Ovary (tissue), 9 donors: ENCODE data around the gene ZNF768. TPM values are rescaled to one million over a fixed set of nuclear protein-coding genes. Genes with fewer than 3 reads are reported as not detected.

Experiments
- DNase-seq, 5 donors: peaks; one replicate each; pipeline ENCODE4 v3.0.0-alpha.2; 2019 to 2020
- H3K27ac ChIP-seq, 2 donors: fragments of 200-600 bp; one replicate each; pipeline versions ENCODE4 v1.5.1 to v1.8.0; 2019 to 2022
- H3K27me3 ChIP-seq: fragments of 200-600 bp; one replicate; pipeline ENCODE4 v1.8.0; 2022
- H3K36me3 ChIP-seq: fragments of 200-600 bp; sonication (generic); one replicate; pipeline ENCODE4 v1.5.1; 2019
- H3K4me1 ChIP-seq: one replicate; pipeline ENCODE4 v1.8.1; 2013; ENCODE audit warnings: mild to moderate bottlenecking, moderate library complexity; ENCODE audit not compliant: insufficient read depth
- H3K4me3 ChIP-seq: fragments of 200-600 bp; sonication (generic); one replicate; pipeline ENCODE4 v1.5.1; 2017
- H3K9me3 ChIP-seq, 2 donors: fragments of 200-600 bp in 1 of 2; sonication (generic) in 1 of 2; one replicate each; pipeline versions ENCODE4 v1.5.1 to v1.8.1; 2013 to 2019; ENCODE audit warnings: mild to moderate bottlenecking in 1 of 2, moderate library complexity in 1 of 2
- EP300 ChIP-seq: sonication (generic); formaldehyde crosslinking; IDR thresholded peaks from one replicate; pipeline ENCODE4 v1.6.1; 2017; ENCODE audit warnings: antibody characterized with exemption
- POLR2A ChIP-seq: fragments of 450-650 bp; IDR thresholded peaks from one replicate; pipeline ENCODE4 v1.6.1; 2017; ENCODE audit warnings: antibody characterized with exemption, mild to moderate bottlenecking, moderate library complexity
- WGBS, 3 donors: extraction: QIAGEN DNeasy Blood & Tissue Kit in 1 of 3; methylation state at CpG; one replicate each; pipeline versions ENCODE4 v1.1.5 to v1.1.7; 2013 to 2017; 5-methylcytosine and 5-hydroxymethylcytosine counted together
- intact Hi-C, 4 donors: fragments of 100-400 bp; cut with DNase I; formaldehyde crosslinking; loops; one replicate each; pipeline versions ENCODE4 v1.11.0 to v1.15.1; 2022 to 2023
- microRNA-seq, 3 donors: library from miRNA; unstranded; fragments of <30 nt; microRNA quantifications; one replicate each; pipeline versions ENCODE4 to v1.2.0, GENCODE V29; 2019 to 2020
- polyA plus RNA-seq, 2 donors: library from polyadenylated mRNA; stranded (reverse); fragments of 200-250 nt in 1 of 2; fragments of 350-450 nt in 1 of 2; fragmentation: Illumina TruSeq in 1 of 2; extraction: RNeasy Lipid Tissue Mini Kit (QIAGEN cat#74804) in 1 of 2; gene quantifications; one replicate each; pipeline ENCODE4 v1.2.3, GENCODE V29; 2013 to 2014
- small RNA-seq: library from RNA; depleted of rRNA; stranded (forward); fragments of <200 nt; gene quantifications from one replicate; pipeline ENCODE3, GENCODE V24; 2016
- total RNA-seq, 7 donors: library from RNA; depleted of rRNA in 2 of 7; stranded (reverse); fragments of >200 nt in 2 of 7; fragmentation: NEBNext Ultra II Directional in 3 of 7; extraction: Animal tissue kit (Norgen Biotek cat#: 25700) in 3 of 7; gene quantifications; one replicate each; pipeline versions ENCODE4 v1.1.0 to v1.2.4, GENCODE V29; 2016 to 2023
- TF ChIP-seq, protein P1 (sequence below), 3 donors: fragments of 450-650 bp in 2 of 3; fragments of 200-600 bp in 1 of 3; IDR thresholded peaks; one replicate each; pipeline versions ENCODE4 v1.5.1 to v1.8.0; 2016 to 2022; ENCODE audit warnings: antibody characterized with exemption in 3 of 3, mild to moderate bottlenecking in 1 of 3
- donor health status: DM: no; HTN: no; CAD: no; lungs with moderate emphysema.
- donor health status: DM: no; HTN: no; CAD: no.
- donor health status: Bipolar disorder and iron deficiency.
- donor health status: DM: yes; HTN: yes; CAD: no.
- donor health status: DM: no; HTN: no; CAD: no.
- donor health status: DM: yes; HTN: yes; CAD: no.

ZNF768 gene
- total and polyA plus RNA-seq, 9 donors = 12.4 to 43.2 (median 38.6) TPM

DNA sequence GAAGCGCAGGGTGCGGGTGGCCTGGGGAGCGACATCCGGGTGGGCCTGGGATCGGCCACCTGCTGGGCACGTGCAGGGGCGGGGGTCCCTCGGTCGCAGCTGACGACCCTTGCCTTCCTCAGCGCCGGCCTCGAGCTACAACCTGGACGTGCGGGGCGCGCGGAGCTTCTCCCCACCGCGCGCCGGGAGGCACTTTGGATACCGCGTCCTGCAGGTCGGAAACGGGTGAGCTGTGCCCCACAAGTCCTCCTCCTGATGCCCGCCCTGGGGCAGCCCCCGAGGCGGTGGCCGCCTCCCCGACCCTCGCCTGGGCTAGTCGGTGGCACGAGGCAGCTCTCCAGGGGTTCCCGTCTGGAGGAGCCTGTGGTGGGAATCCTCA is 52.3 kb downstream of the ZNF768 start:
- no peak overlapping the region for H3K4me3 ChIP-seq
- intact Hi-C loops = no loop called here
- H3K27me3 ChIP-seq = no peaks in the 10 kb centered on the region
- H3K27ac ChIP-seq = no peak overlapping the region
- H3K9me3 ChIP-seq = no peaks in the 10 kb centered on the region
- no peaks in the 10 kb centered on the region for H3K4me1 ChIP-seq
- no peaks in the 10 kb centered on the region for H3K36me3 ChIP-seq
- no peak for TF ChIP-seq EP300
- TF ChIP-seq, protein P1, sequence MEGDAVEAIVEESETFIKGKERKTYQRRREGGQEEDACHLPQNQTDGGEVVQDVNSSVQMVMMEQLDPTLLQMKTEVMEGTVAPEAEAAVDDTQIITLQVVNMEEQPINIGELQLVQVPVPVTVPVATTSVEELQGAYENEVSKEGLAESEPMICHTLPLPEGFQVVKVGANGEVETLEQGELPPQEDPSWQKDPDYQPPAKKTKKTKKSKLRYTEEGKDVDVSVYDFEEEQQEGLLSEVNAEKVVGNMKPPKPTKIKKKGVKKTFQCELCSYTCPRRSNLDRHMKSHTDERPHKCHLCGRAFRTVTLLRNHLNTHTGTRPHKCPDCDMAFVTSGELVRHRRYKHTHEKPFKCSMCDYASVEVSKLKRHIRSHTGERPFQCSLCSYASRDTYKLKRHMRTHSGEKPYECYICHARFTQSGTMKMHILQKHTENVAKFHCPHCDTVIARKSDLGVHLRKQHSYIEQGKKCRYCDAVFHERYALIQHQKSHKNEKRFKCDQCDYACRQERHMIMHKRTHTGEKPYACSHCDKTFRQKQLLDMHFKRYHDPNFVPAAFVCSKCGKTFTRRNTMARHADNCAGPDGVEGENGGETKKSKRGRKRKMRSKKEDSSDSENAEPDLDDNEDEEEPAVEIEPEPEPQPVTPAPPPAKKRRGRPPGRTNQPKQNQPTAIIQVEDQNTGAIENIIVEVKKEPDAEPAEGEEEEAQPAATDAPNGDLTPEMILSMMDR (IDR thresholded peaks at IDR 0.05) = no peak
- no peak for TF ChIP-seq POLR2A
- no peak for DNase-seq
- WGBS, 3 donors = 11 to 19% (median 19%) methylated on average over 23 to 35 of the region's 35 CpGs

Small RNA genes lying within 50 kb of the gene (microRNA-seq; reads per million reads assigned to microRNA genes)
- 0 to 0.38 (median 0) reads per million in 3 donors for gene MIR4518

Small RNA genes lying within 50 kb of the gene (small RNA-seq; reads per million reads assigned to genes)
- gene MIR4518 (not detected), gene RNU7-61P (not detected)

Other genes starting within 250 kb of the ZNF768 start
- 10 to 100 TPM; 29.2 to 68.3 (median 64.7) TPM for gene CD2BP2, start 171.3 kb downstream of the ZNF768 start, total RNA-seq
- 10 to 100 TPM; 44.1 to 81.7 TPM for gene CD2BP2, start 171.3 kb downstream of the ZNF768 start, polyA plus RNA-seq
- 10 to 100 TPM; 18.4 to 46.9 (median 38.0) TPM for gene TBC1D10B, start 156.1 kb downstream of the ZNF768 start, total RNA-seq
- 10 to 100 TPM; 24.7 to 29.7 TPM for gene TBC1D10B, start 156.1 kb downstream of the ZNF768 start, polyA plus RNA-seq
- 1 to 10 TPM in 2 of 7 donors, not detected in 5; 1.0 to 1.3 TPM for gene MYL11, start 151.8 kb downstream of the ZNF768 start, total RNA-seq
- 1 to 10 TPM in 1 of 2 donors, under 1 TPM in 1; 0.38 to 1.4 TPM for gene MYL11, start 151.8 kb downstream of the ZNF768 start, polyA plus RNA-seq
- gene SEPTIN1, start 144.0 kb downstream of the ZNF768 start, total RNA-seq = 1 to 10 TPM in 6 of 7 donors, under 1 TPM in 1; 0.46 to 8.2 (median 4.4) TPM
- gene SEPTIN1, start 144.0 kb downstream of the ZNF768 start, polyA plus RNA-seq = 1 to 10 TPM; 1.9 to 3.2 TPM
- 1 to 10 TPM; 6.2 to 9.8 (median 6.7) TPM for gene ZNF48, start 131.1 kb downstream of the ZNF768 start, total RNA-seq
- gene ZNF48, start 131.1 kb downstream of the ZNF768 start, polyA plus RNA-seq = 1 to 10 TPM; 2.7 to 4.8 TPM
- gene ZNF771, start 119.0 kb downstream of the ZNF768 start, total RNA-seq = 10 to 100 TPM; 12.4 to 33.3 (median 18.7) TPM
- 10 to 100 TPM in 1 of 2 donors, 1 to 10 TPM in 1; 4.1 to 12.8 TPM for gene ZNF771, start 119.0 kb downstream of the ZNF768 start, polyA plus RNA-seq
- 10 to 100 TPM; 13.2 to 34.4 (median 22.9) TPM for gene DCTPP1, start 96.5 kb downstream of the ZNF768 start, total RNA-seq
- gene DCTPP1, start 96.5 kb downstream of the ZNF768 start, polyA plus RNA-seq = 10 to 100 TPM; 16.3 to 20.3 TPM
- 10 to 100 TPM; 13.1 to 38.9 (median 25.6) TPM for gene SEPHS2, start 80.7 kb downstream of the ZNF768 start, total RNA-seq
- gene SEPHS2, start 80.7 kb downstream of the ZNF768 start, polyA plus RNA-seq = 10 to 100 TPM; 19.3 to 37.1 TPM
- gene ITGAL, start 53.8 kb downstream of the ZNF768 start, total RNA-seq = 1 to 10 TPM in 6 of 7 donors, under 1 TPM in 1; 0.95 to 2.9 (median 2.0) TPM
- 10 to 100 TPM in 1 of 2 donors, under 1 TPM in 1; 0.90 to 13.1 TPM for gene ITGAL, start 53.8 kb downstream of the ZNF768 start, polyA plus RNA-seq
- gene ZNF747, start 8.3 kb upstream of the ZNF768 start, total RNA-seq = 10 to 100 TPM; 11.9 to 19.2 (median 12.9) TPM
- 10 to 100 TPM in 1 of 2 donors, 1 to 10 TPM in 1; 8.4 to 11.4 TPM for gene ZNF747, start 8.3 kb upstream of the ZNF768 start, polyA plus RNA-seq
- gene ZNF764, start 31.8 kb upstream of the ZNF768 start, total RNA-seq = 10 to 100 TPM in 5 of 7 donors, 1 to 10 TPM in 2; 6.8 to 14.5 (median 13.2) TPM
- 1 to 10 TPM; 4.3 to 9.6 TPM for gene ZNF764, start 31.8 kb upstream of the ZNF768 start, polyA plus RNA-seq
- gene ZNF688, start 45.1 kb upstream of the ZNF768 start, total RNA-seq = 10 to 100 TPM; 10.4 to 31.2 (median 15.4) TPM
- 10 to 100 TPM; 10.3 to 16.1 TPM for gene ZNF688, start 45.1 kb upstream of the ZNF768 start, polyA plus RNA-seq
- 10 to 100 TPM in 5 of 7 donors, 1 to 10 TPM in 2; 7.0 to 29.4 (median 22.2) TPM for gene ZNF785, start 59.1 kb upstream of the ZNF768 start, total RNA-seq
- gene ZNF785, start 59.1 kb upstream of the ZNF768 start, polyA plus RNA-seq = 10 to 100 TPM; 11.7 to 14.8 TPM
- 10 to 100 TPM in 5 of 7 donors, 1 to 10 TPM in 2; 6.2 to 13.2 (median 11.6) TPM for gene ZNF689, start 83.8 kb upstream of the ZNF768 start, total RNA-seq
- gene ZNF689, start 83.8 kb upstream of the ZNF768 start, polyA plus RNA-seq = 1 to 10 TPM; 6.9 to 8.8 TPM
- gene PRR14, start 124.4 kb upstream of the ZNF768 start, total RNA-seq = 10 to 100 TPM; 20.6 to 76.2 (median 50.3) TPM
- 10 to 100 TPM; 37.1 to 52.4 TPM for gene PRR14, start 124.4 kb upstream of the ZNF768 start, polyA plus RNA-seq
- gene FBRS, start 131.9 kb upstream of the ZNF768 start, total RNA-seq = 10 to 100 TPM; 22.5 to 75.6 (median 63.0) TPM
- 10 to 100 TPM; 15.6 to 45.6 TPM for gene FBRS, start 131.9 kb upstream of the ZNF768 start, polyA plus RNA-seq
- 10 to 100 TPM; 11.4 to 73.1 (median 55.1) TPM for gene SRCAP, start 172.6 kb upstream of the ZNF768 start, total RNA-seq
- 10 to 100 TPM; 13.5 to 20.9 TPM for gene SRCAP, start 172.6 kb upstream of the ZNF768 start, polyA plus RNA-seq
- gene PHKG2, start 221.9 kb upstream of the ZNF768 start, total RNA-seq = 10 to 100 TPM; 14.2 to 41.6 (median 21.0) TPM
- gene PHKG2, start 221.9 kb upstream of the ZNF768 start, polyA plus RNA-seq = 10 to 100 TPM; 13.1 to 20.6 TPM
- 10 to 100 TPM in 1 of 7 donors, 1 to 10 TPM in 6; 1.2 to 27.0 (median 5.1) TPM for gene CFAP119, start 235.5 kb upstream of the ZNF768 start, total RNA-seq
- 1 to 10 TPM; 2.1 to 4.6 TPM for gene CFAP119, start 235.5 kb upstream of the ZNF768 start, polyA plus RNA-seq
- gene RNF40, start 235.8 kb upstream of the ZNF768 start, total RNA-seq = 100 to 1,000 TPM in 3 of 7 donors, 10 to 100 TPM in 4; 74.4 to 143 (median 94.3) TPM
- 100 to 1,000 TPM in 1 of 2 donors, 10 to 100 TPM in 1; 67.2 to 110 TPM for gene RNF40, start 235.8 kb upstream of the ZNF768 start, polyA plus RNA-seq